Right lobe of liver (tissue), 6 donors: ENCODE data around the gene TMEM245. TPM values are rescaled to one million over a fixed set of nuclear protein-coding genes. Genes with fewer than 3 reads are reported as not detected.
"Not testable (repeated sequence)": the region's sequence is repeated elsewhere in the genome, so short reads cannot be mapped to it uniquely, and the experiment has no call there.

Source experiments
- ATAC-seq, 4 donors: fragments of 200-7000 bp; cut with Tn5 transposase; one replicate each; pipeline ENCODE4 v1.9.1; 2020; ENCODE audit warnings: mild to moderate bottlenecking in 4 of 4, moderate library complexity in 4 of 4
- DNase-seq, 3 donors: peaks; one replicate each; pipeline ENCODE4 v3.0.0-alpha.2; 2020
- H3K27ac ChIP-seq, 3 donors: fragments of 200-600 bp; one replicate each; pipeline ENCODE4 v1.8.0; 2022
- H3K27me3 ChIP-seq, 2 donors: fragments of 200-600 bp; one replicate each; pipeline ENCODE4 v1.8.0; 2022
- H3K36me3 ChIP-seq, 4 donors: fragments of 200-600 bp; sonication (generic) in 1 of 4; one replicate each; pipeline versions ENCODE4 v1.5.1 to v1.8.0; 2017 to 2022; ENCODE audit warnings: control low read depth in 1 of 4
- H3K4me1 ChIP-seq, 4 donors: fragments of 200-600 bp; sonication (generic) in 1 of 4; one replicate each; pipeline versions ENCODE4 v1.5.1 to v1.8.0; 2017 to 2022; ENCODE audit warnings: control low read depth in 1 of 4
- H3K4me3 ChIP-seq, 3 donors: fragments of 200-600 bp; one replicate each; pipeline ENCODE4 v1.8.0; 2022
- H3K9me3 ChIP-seq, 4 donors: fragments of 200-600 bp; sonication (generic) in 1 of 4; one replicate each; pipeline versions ENCODE4 v1.5.1 to v1.8.0; 2017 to 2022; ENCODE audit warnings: control low read depth in 1 of 4
- CTCF ChIP-seq, 4 donors: fragments of 200-600 bp in 3 of 4; fragments of 450-650 bp in 1 of 4; IDR thresholded peaks; one replicate each; pipeline versions ENCODE4 v1.5.1 to v1.8.0; 2016 to 2022; ENCODE audit warnings: antibody characterized with exemption in 4 of 4, mild to moderate bottlenecking in 2 of 4
- POLR2A ChIP-seq: fragments of 450-650 bp; IDR thresholded peaks from one replicate; pipeline ENCODE4 v1.6.1; 2017; ENCODE audit warnings: antibody characterized with exemption, mild to moderate bottlenecking
- WGBS: methylation state at CpG from one replicate; pipeline ENCODE4 v1.1.6; 2018; ENCODE audit warnings: low coverage, low lambda C conversion rate; ENCODE audit not compliant: insufficient coverage; ENCODE audit errors: missing lambda C conversion rate; 5-methylcytosine and 5-hydroxymethylcytosine counted together
- intact Hi-C, 2 donors: fragments of 100-400 bp; cut with DNase I; formaldehyde crosslinking; loops; one replicate each; pipeline versions ENCODE4 v1.11.2 to v1.14.1; 2022
- total RNA-seq, 6 experiments: library from RNA; depleted of rRNA in 2 of 6; stranded (reverse); fragments of >200 nt in 2 of 6; fragmentation: NEBNext Ultra II Directional in 3 of 6; extraction: Animal tissue kit (Norgen Biotek cat#: 25700) in 3 of 6; gene quantifications; one replicate each; pipeline versions ENCODE4 v1.1.0 to v1.2.4, GENCODE V29; 2016 to 2023
- donor health status: DM: no; HTN: yes; CAD: no.
- donor health status: DM: no; HTN: no; CAD: no.
- donor health status: DM: no; HTN: no; CAD: no.
- donor health status: DM: no; HTN: yes; CAD: no.
- donor health status: DM: no; HTN: yes; CAD: no.

TMEM245 gene
- total RNA-seq, 6 experiments from 2014 or later = 24.7 to 39.5 (median 36.8) TPM

DNA sequence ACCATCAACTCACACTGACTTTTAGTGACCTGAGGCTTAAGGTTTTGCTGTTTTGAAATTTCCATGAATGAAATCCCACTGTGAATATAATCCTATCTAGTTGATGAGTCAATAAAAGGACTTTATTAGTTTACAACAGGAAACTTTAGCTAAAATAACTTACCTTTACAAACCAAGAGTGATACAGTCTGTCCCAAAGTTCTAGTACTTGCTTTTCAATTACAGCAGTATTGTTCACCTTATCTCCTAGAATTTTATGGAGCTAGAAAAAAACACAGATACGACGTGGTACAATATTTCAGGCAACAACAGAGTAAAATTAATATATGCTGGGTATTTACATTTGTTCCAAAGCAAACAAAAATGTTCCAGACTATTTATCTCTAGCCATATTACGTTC is 59.6 kb downstream of the TMEM245 start:
- no peak for ATAC-seq
- Histone ChIP-seq H3K9me3 (no peaks in the 10 kb centered on the region), H3K27me3 (no peaks in the 10 kb centered on the region), H3K36me3 (peaks cover 3 to 83% (median 16%) of the 10 kb centered on the region in 4 donors), H3K4me3 (no peak overlapping the region), H3K4me1 (no peaks in the 10 kb centered on the region), H3K27ac (no peak overlapping the region)
- intact Hi-C loops = no loop called here
- 56% methylated on average over 3 of the region's 3 CpGs for WGBS
- TF ChIP-seq POLR2A (no peak), CTCF (IDR thresholded peaks at IDR 0.05) (no peak)
- DNase-seq = no peak

GRCh38 chr9:109053121-109053520 is 66.6 kb downstream of the TMEM245 start:
- H3K27ac ChIP-seq, H3K27me3 ChIP-seq, H3K4me3 ChIP-seq, intact Hi-C loops, H3K4me1 ChIP-seq, DNase-seq, H3K9me3 ChIP-seq, ATAC-seq: not testable (repeated sequence)
- peaks cover 6 to 51% (median 13%) of the 10 kb centered on the region in 4 donors for H3K36me3 ChIP-seq
- WGBS = 98% methylated on average over 4 of the region's 4 CpGs

DNA sequence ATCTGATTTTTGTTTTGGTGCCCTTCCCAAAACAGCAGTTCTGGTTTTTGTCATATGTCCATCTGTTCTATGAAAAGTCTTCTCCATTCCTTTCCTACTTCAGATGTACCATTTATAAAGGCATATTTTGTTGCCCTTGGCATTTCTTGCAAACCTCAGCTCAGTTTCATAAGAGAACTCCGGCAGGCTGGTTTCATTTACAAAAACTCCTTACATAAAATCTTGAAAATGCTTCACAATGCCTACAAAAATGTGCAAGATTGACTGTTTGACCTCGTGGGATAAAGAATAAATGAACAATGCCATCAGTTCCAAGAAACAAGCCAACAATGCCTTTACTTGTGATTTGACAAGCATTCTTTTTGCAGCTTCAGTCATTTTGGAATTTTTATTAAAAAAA is 67.3 kb downstream of the TMEM245 start:
- Histone ChIP-seq H3K4me3 (no peak overlapping the region), H3K9me3 (no peaks in the 10 kb centered on the region), H3K27me3 (no peaks in the 10 kb centered on the region), H3K36me3 (peaks cover 6 to 53% (median 13%) of the 10 kb centered on the region in 4 donors), H3K27ac (no peak overlapping the region), H3K4me1 (no peaks in the 10 kb centered on the region)
- intact Hi-C loops = no loop called here
- ATAC-seq = no peak
- no peak for DNase-seq
- TF ChIP-seq POLR2A = no peak
- TF ChIP-seq CTCF (IDR thresholded peaks at IDR 0.05) = no peak
- 74% methylated on average over 2 of the region's 2 CpGs for WGBS

- 78% methylated on average over 1 of the region's 1 CpG for WGBS
- ATAC-seq (no peak), DNase-seq (no peak)
- peaks cover 6 to 53% (median 10%) of the 10 kb centered on the region in 4 donors for H3K36me3 ChIP-seq
- no peaks in the 10 kb centered on the region for H3K27me3 ChIP-seq
- intact Hi-C loops = no loop called here
- H3K4me3 ChIP-seq = no peak overlapping the region
- H3K9me3 ChIP-seq = no peaks in the 10 kb centered on the region
- H3K27ac ChIP-seq = no peak overlapping the region
- no peaks in the 10 kb centered on the region for H3K4me1 ChIP-seq
- TF ChIP-seq POLR2A = no peak
- no peak for TF ChIP-seq CTCF (IDR thresholded peaks at IDR 0.05)
Measured at GRCh38 chr9:109051733-109052132, 68.0 kb downstream of the TMEM245 start.

GRCh38 chr9:109050444-109050843 is 69.3 kb downstream of the TMEM245 start:
- WGBS = 79% methylated on average over 7 of the region's 7 CpGs
- intact Hi-C loops = no loop called here
- Histone ChIP-seq H3K9me3 (no peaks in the 10 kb centered on the region), H3K4me3 (no peak overlapping the region), H3K27me3 (no peaks in the 10 kb centered on the region), H3K4me1 (no peaks in the 10 kb centered on the region), H3K36me3 (peaks cover 6 to 59% (median 7%) of the 10 kb centered on the region in 4 donors), H3K27ac (no peak overlapping the region)
- DNase-seq = no peak
- TF ChIP-seq CTCF (IDR thresholded peaks at IDR 0.05) (no peak), POLR2A (no peak)
- ATAC-seq = no peak
